K562 (cell line): ENCODE data around the gene LAPTM5. TPM values are rescaled to one million over a fixed set of nuclear protein-coding genes. Genes with fewer than 3 reads are reported as not detected.

Experiments
- ATAC-seq: fragments of 200-7000 bp; cut with Tn5 transposase; 3 replicates; pipeline ENCODE4 v1.9.1; 2020; ENCODE audit warnings: moderate library complexity
- BruUV-seq: library from RNA; stranded (reverse); fragments of 400-500 nt; replicated peaks from 2 replicates; lab custom pipeline; 2021; lab: Mats Ljungman, UMichigan
- CTCF ChIA-PET: fragments of 300-600 bp; formaldehyde crosslinking; extraction: SDS; loops from one replicate; lab custom pipeline; 2021; ENCODE audit warnings: low intra/inter-chr PET ratio; lab: Yijun Ruan, JAX
- POLR2A ChIA-PET: fragments of 300-600, 350-650 bp; sonication (Branson Sonifier 250); formaldehyde crosslinking; extraction: SDS; loops from one replicate; lab custom pipeline; 2021; ENCODE audit warnings: antibody characterized with exemption, inconsistent platforms; lab: Yijun Ruan, JAX
- DNase-seq, 4 experiments: peaks; one replicate each; pipeline versions ENCODE4 v3.0.0 to v3.0.0-alpha.2; 2011 to 2018; ENCODE audit warnings: low spot score in 3 of 4, mixed read lengths in 3 of 4; ENCODE audit errors: extremely low read depth in 1 of 4
- FAIRE-seq: peaks from 2 replicates; lab custom pipeline; 2011; peaks lifted over from hg19 to GRCh38; lab: Jason Lieb, UNC
- H2AFZ ChIP-seq: 2 replicates; pipeline ENCODE4 v1.6.0; 2011; ENCODE audit warnings: low read depth, low read length, control low read depth, inconsistent platforms
- H3K27ac ChIP-seq: fragments of 200-600 bp; 3 replicates; pipeline ENCODE4 v1.8.0; 2011; ENCODE audit warnings: low read depth, mild to moderate bottlenecking, control low read depth, inconsistent platforms, low read length, moderate library complexity, mixed read lengths; ENCODE audit errors: extremely low read depth
- H3K27me3 ChIP-seq, 2 experiments: fragments of 300-600 bp in 1 of 2; 2 replicates in 1 of 2; 3 replicates in 1 of 2; pipeline versions ENCODE4 v1.6.0 to v1.8.0; 2011; ENCODE audit warnings: inconsistent platforms in 2 of 2, low read length in 2 of 2, mild to moderate bottlenecking in 1 of 2, mixed read lengths in 1 of 2, moderate library complexity in 1 of 2; ENCODE audit not compliant: control insufficient read depth in 2 of 2, insufficient read depth in 2 of 2
- H3K36me3 ChIP-seq: fragments of 300-600 bp; 3 replicates; pipeline ENCODE4 v1.8.0; 2011; ENCODE audit warnings: mild to moderate bottlenecking, low read length, inconsistent platforms; ENCODE audit not compliant: control insufficient read depth, insufficient read depth
- H3K4me1 ChIP-seq, 2 experiments: fragments of 200-600 bp in 1 of 2; replicated peaks in 1 of 2; 2 replicates in 1 of 2; 3 replicates in 1 of 2; pipeline versions ENCODE4 v1.5.1 to v1.8.0; 2011; ENCODE audit warnings: inconsistent platforms in 2 of 2, low read length in 2 of 2, mild to moderate bottlenecking in 1 of 2, mixed read lengths in 1 of 2, moderate library complexity in 1 of 2; ENCODE audit not compliant: control insufficient read depth in 2 of 2, insufficient read depth in 2 of 2
- H3K4me2 ChIP-seq: 2 replicates; pipeline ENCODE4 v1.6.1; 2011; ENCODE audit warnings: low read length, control low read depth, inconsistent platforms, mixed read lengths; ENCODE audit not compliant: insufficient read depth
- H3K4me3 ChIP-seq: fragments of 200-600 bp; sonication (generic), shearing (Covaris generic); 2 replicates; pipeline ENCODE4 v1.5.1; 2016; ENCODE audit warnings: control low read depth, inconsistent platforms
- H3K79me2 ChIP-seq: fragments of 200-600 bp; 3 replicates; pipeline ENCODE4 v1.8.0; 2011; ENCODE audit warnings: low read length, inconsistent platforms; ENCODE audit not compliant: control insufficient read depth, insufficient read depth
- H3K9ac ChIP-seq, 2 experiments: 2 replicates each; pipeline versions ENCODE4 v1.6.0 to v1.6.1; 2011; ENCODE audit warnings: low read depth in 2 of 2, low read length in 2 of 2, control low read depth in 1 of 2, inconsistent platforms in 1 of 2, mild to moderate bottlenecking in 1 of 2, mixed read lengths in 1 of 2; ENCODE audit not compliant: insufficient read depth in 1 of 2
- H3K9me1 ChIP-seq: one replicate; pipeline ENCODE4 v1.6.0; 2011; ENCODE audit warnings: inconsistent platforms, mild to moderate bottlenecking, low read length, moderate library complexity; ENCODE audit not compliant: control insufficient read depth, insufficient read depth
- H3K9me3 ChIP-seq: replicated peaks from 2 replicates; pipeline ENCODE4 v1.5.1; 2011; ENCODE audit warnings: low read depth, low read length, inconsistent platforms; ENCODE audit not compliant: control insufficient read depth, insufficient read depth
- H4K20me1 ChIP-seq: replicated peaks from 2 replicates; pipeline ENCODE4 v1.6.1; 2011; ENCODE audit warnings: low read length, inconsistent platforms, mixed read lengths; ENCODE audit not compliant: control insufficient read depth, insufficient read depth
- KAT8 ChIP-seq: fragments of 450-650 bp; IDR thresholded peaks from 2 replicates; pipeline ENCODE4 v1.6.1; 2016; ENCODE audit warnings: low read depth, mild to moderate bottlenecking
- SP1 ChIP-seq: sonication (generic); formaldehyde crosslinking; IDR thresholded peaks from 2 replicates; pipeline ENCODE4 v1.8.1; 2022; ENCODE audit warnings: mild to moderate bottlenecking, missing genetic modification reagents
- SRSF9 ChIP-seq: fragments of 200-400 bp; formaldehyde crosslinking; IDR thresholded peaks from 2 replicates; pipeline ENCODE4 v1.6.1; 2017; ENCODE audit warnings: low read depth, low read length, borderline replicate concordance
- ZNF3 ChIP-seq: fragments of 250-450 bp; sonication (Bioruptor Pico); IDR thresholded peaks from 2 replicates; pipeline ENCODE4 v1.5.0; 2021; ENCODE audit warnings: mild to moderate bottlenecking, moderate library complexity
- WGBS: fragments of 100-300 bp; shearing (Covaris generic); methylation state at CpG from one replicate; pipeline ENCODE4 v1.1.6; 2016; ENCODE audit warnings: low coverage, mixed read lengths; ENCODE audit not compliant: insufficient coverage; ENCODE audit errors: missing lambda C conversion rate; 5-methylcytosine and 5-hydroxymethylcytosine counted together
- in situ Hi-C: fragments of 300-500 bp; cut with MboI; formaldehyde crosslinking; loops from 4 replicates; pipeline ENCODE4 v1.15.0; 2018; ENCODE audit warnings: inconsistent platforms, mixed read lengths
- intact Hi-C: fragments of 100-400 bp; cut with micrococcal nuclease; formaldehyde crosslinking; loops from 2 replicates; pipeline ENCODE4 v1.14.2; 2022
- polyA plus RNA-seq, 8 experiments: library from polyadenylated mRNA; depleted of rRNA in 4 of 8; stranded (reverse) in 5 of 8; unstranded in 3 of 8; fragments of >200 nt; fragmentation: Nextera tagmentation in 2 of 8; fragmentation: Illumina TruSeq in 1 of 8; extraction: Ambion mirVana in 2 of 8; extraction: Trizol in 1 of 8; gene quantifications; 2 replicates each; pipeline versions ENCODE4 v1.2.1 to v1.2.3, GENCODE V29; 2011 to 2014; ENCODE audit warnings: inconsistent platforms in 1 of 8, missing spikeins in 1 of 8
- total RNA-seq, 7 experiments: library from RNA; depleted of rRNA in 6 of 7; stranded (reverse); fragments of >200 nt in 6 of 7; fragmentation: Illumina TruSeq in 2 of 7; extraction: Trizol in 2 of 7; gene quantifications; 2 replicates each; pipeline versions ENCODE4 v1.2.1 to v1.2.3, GENCODE V29; 2011 to 2021; ENCODE audit warnings: low replicate concordance in 1 of 7

Gene LAPTM5
- total and polyA plus RNA-seq, 9 of the 15 experiments (the other 6 are each of a cell fraction or from before 2014, with no cell fraction given) = 2.4 to 47.3 (median 20.3) TPM

DNA sequence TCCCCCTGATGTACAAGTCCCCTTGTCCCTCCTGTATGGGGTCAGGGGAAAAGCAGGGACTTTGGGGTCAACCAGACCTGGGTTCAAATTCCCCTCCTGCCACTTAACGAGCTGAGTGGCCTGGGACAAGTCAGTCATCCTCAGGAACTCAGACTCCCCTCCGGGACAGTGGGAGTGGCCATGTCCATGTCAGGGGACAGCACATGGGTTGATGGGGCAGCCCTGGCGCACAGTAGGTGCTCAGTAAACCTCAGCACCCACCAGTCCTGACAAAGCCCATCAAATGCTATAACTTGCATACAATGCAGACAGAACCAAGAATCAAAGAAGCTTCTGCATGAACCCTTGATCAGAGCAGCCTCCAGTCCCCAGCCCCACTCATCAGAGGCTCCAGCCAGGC, 64.2 kb downstream of the LAPTM5 start:
- FAIRE-seq (no peak), ATAC-seq (no peak), DNase-seq (no peak)
- no TSS peak for BruUV-seq
- H3K27ac ChIP-seq = no peak overlapping the region
- H3K9me3 ChIP-seq = no peaks in the 10 kb centered on the region
- H3K4me1 ChIP-seq = no peaks in the 10 kb centered on the region; a peak in 1 of 5 replicates
- TF ChIP-seq SRSF9 (no peak), ZNF3 (CRISPR knock-in tag) (no peak), KAT8 (no peak)
- no peak overlapping the region for H3K4me3 ChIP-seq
- 0% methylated on average over 3 of the region's 3 CpGs for WGBS
- ChIA-PET CTCF (no interaction called here), POLR2A (interaction anchor here (0.8 kb wide), 1 partner anchor 14 kb away, joined by 4 read pairs; no protein-coding TSS in a partner anchor)
- H3K9me1 ChIP-seq = no peaks in the 10 kb centered on the region
- intact Hi-C loops (no loop called here), in situ Hi-C loops (no loop called here)
- H4K20me1 ChIP-seq = 0 out of 2 replicates have a peak, but pooled peaks cover 7% of the 10 kb centered on the region
- no peaks in the 10 kb centered on the region for H3K79me2 ChIP-seq
- H3K4me2 ChIP-seq = no peak overlapping the region
- H2AFZ ChIP-seq = no peak overlapping the region
- H3K27me3 ChIP-seq = peaks cover 18 to 42% of the 10 kb centered on the region in 2 experiments; a peak in 2 of 5 replicates
- no peaks in the 10 kb centered on the region for H3K36me3 ChIP-seq
- H3K9ac ChIP-seq = no peak overlapping the region

DNA sequence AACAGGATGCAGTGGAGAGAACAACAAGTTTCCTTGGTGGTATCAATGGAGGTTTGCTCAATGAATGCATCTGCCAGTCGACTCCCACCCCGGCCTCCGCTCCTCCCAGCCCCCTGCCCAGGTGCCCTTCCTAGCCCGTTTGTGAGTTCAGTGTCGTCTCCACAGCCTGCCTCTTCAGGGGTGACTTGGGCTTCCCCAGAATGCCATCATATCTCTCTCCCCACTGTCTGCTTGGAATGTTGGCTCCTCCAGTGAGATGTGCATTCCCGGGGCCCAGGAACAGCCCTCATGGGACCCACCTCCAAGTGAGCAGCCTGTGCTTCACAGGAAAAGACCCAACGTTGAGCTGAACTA, 64.6 kb downstream of the LAPTM5 start:
- no TSS peak for BruUV-seq
- intact Hi-C loops = no loop called here
- CTCF ChIA-PET = no interaction called here

More for the DNA sequence above, 64.6 kb downstream of the LAPTM5 start:
- Histone ChIP-seq H3K27me3 (peaks cover 16 to 42% of the 10 kb centered on the region in 2 experiments; a peak in 3 of 5 replicates), H3K4me2 (no peak overlapping the region), H3K4me1 (no peaks in the 10 kb centered on the region), H4K20me1 (0 out of 2 replicates have a peak, but pooled peaks cover 7% of the 10 kb centered on the region), H3K9me1 (no peaks in the 10 kb centered on the region), H3K79me2 (no peaks in the 10 kb centered on the region), H3K4me3 (no peak overlapping the region), H3K9ac (no peak overlapping the region), H3K36me3 (no peaks in the 10 kb centered on the region), H3K9me3 (no peaks in the 10 kb centered on the region), H3K27ac (no peak overlapping the region), H2AFZ (no peak overlapping the region)
- no peak for TF ChIP-seq SP1 (CRISPR knock-in tag)
- FAIRE-seq (no peak), ATAC-seq (no peak), DNase-seq (no peak)
- 1% methylated on average over 7 of the region's 7 CpGs for WGBS
- in situ Hi-C loops = no loop called here
- POLR2A ChIA-PET = interaction anchor here (0.8 to 0.9 kb wide), 2 partner anchors 14 to 17 kb away, joined by 3 to 4 read pairs; no protein-coding TSS in a partner anchor
